Endothelial cell of umbilical vein (primary cell): Measurements from ENCODE around the gene RPL39. TPM values are rescaled to one million over a fixed set of nuclear protein-coding genes. Genes with fewer than 3 reads are reported as not detected.
A peak's percentile ranks its signal among the peaks of the same experiment; 100 is the strongest.

Experiments
- BruUV-seq: library from RNA; stranded (reverse); fragments of 400-500 nt; replicated peaks from 2 replicates; lab custom pipeline; 2021; lab: Mats Ljungman, UMichigan
- CTCF ChIA-PET: fragments of 300-600, 350-600 bp; sonication (Branson Sonifier 250); formaldehyde crosslinking; loops from one replicate; lab custom pipeline; 2021; ENCODE audit warnings: antibody characterized with exemption, inconsistent platforms; lab: Charles Lee
- POLR2A ChIA-PET: fragments of 300-600, 350-600 bp; sonication (Branson Sonifier 250); formaldehyde crosslinking; loops from one replicate; lab custom pipeline; 2021; ENCODE audit warnings: antibody characterized with exemption, inconsistent platforms; lab: Charles Lee
- DNase-seq: peaks from one replicate; pipeline ENCODE4 v3.0.0-alpha.2; 2011; ENCODE audit warnings: low read depth, low spot score
- FAIRE-seq: peaks from 2 replicates; lab custom pipeline; 2011; peaks lifted over from hg19 to GRCh38; lab: Jason Lieb, UNC
- H2AFZ ChIP-seq: 2 replicates; pipeline ENCODE4 v1.6.0; 2012; ENCODE audit warnings: low read depth, low read length, control low read depth, inconsistent platforms
- H3K27ac ChIP-seq: 2 replicates; pipeline ENCODE4 v1.5.1; 2011; ENCODE audit warnings: low read depth, mild to moderate bottlenecking, control low read depth, low read length, moderate library complexity; ENCODE audit not compliant: insufficient read depth
- H3K27me3 ChIP-seq, 2 experiments: 2 replicates each; pipeline versions ENCODE4 v1.6.0 to v1.6.1; 2011; ENCODE audit warnings: low read length in 2 of 2, mixed read lengths in 1 of 2; ENCODE audit not compliant: control insufficient read depth in 2 of 2, insufficient read depth in 2 of 2
- H3K36me3 ChIP-seq, 2 experiments: 2 replicates in 1 of 2; 3 replicates in 1 of 2; pipeline ENCODE4 v1.5.1; 2011; ENCODE audit warnings: low read length in 2 of 2, mild to moderate bottlenecking in 1 of 2, moderate library complexity in 1 of 2; ENCODE audit not compliant: control insufficient read depth in 2 of 2, insufficient read depth in 2 of 2; ENCODE audit errors: extremely low read depth in 1 of 2
- H3K4me1 ChIP-seq: 3 replicates; pipeline ENCODE4 v1.5.1; 2011; ENCODE audit warnings: mild to moderate bottlenecking, low read length; ENCODE audit not compliant: control insufficient read depth, insufficient read depth; ENCODE audit errors: extremely low read depth
- H3K4me2 ChIP-seq: 2 replicates; pipeline ENCODE4 v1.6.1; 2011; ENCODE audit warnings: low read length, control low read depth, mixed read lengths; ENCODE audit not compliant: insufficient read depth
- H3K4me3 ChIP-seq, 3 experiments: fragments of 200-600 bp in 1 of 3; sonication (generic), shearing (Covaris generic) in 1 of 3; replicated peaks in 1 of 3; 2 replicates each; pipeline ENCODE4 v1.5.1; 2011 to 2016; ENCODE audit warnings: control low read depth in 3 of 3, low read length in 3 of 3, mild to moderate bottlenecking in 2 of 3, inconsistent platforms in 1 of 3, low read depth in 1 of 3, moderate library complexity in 1 of 3; ENCODE audit not compliant: insufficient read depth in 1 of 3
- H3K79me2 ChIP-seq: 2 replicates; pipeline ENCODE4 v1.6.0; 2012; ENCODE audit warnings: low read length, inconsistent platforms; ENCODE audit not compliant: control insufficient read depth, insufficient read depth
- H3K9ac ChIP-seq: replicated peaks from 2 replicates; pipeline ENCODE3; 2011; ENCODE audit warnings: low read length, control low read depth; ENCODE audit not compliant: insufficient read depth; ENCODE audit errors: extremely low read depth
- H3K9me1 ChIP-seq: replicated peaks from 3 replicates; pipeline ENCODE4 v1.6.0; 2011; ENCODE audit warnings: mild to moderate bottlenecking, low read length; ENCODE audit not compliant: control insufficient read depth, insufficient read depth; ENCODE audit errors: extremely low read depth
- H3K9me3 ChIP-seq: replicated peaks from 2 replicates; pipeline ENCODE4 v1.5.1; 2012; ENCODE audit warnings: low read length, inconsistent platforms; ENCODE audit not compliant: control insufficient read depth, insufficient read depth
- H4K20me1 ChIP-seq: replicated peaks from 2 replicates; pipeline ENCODE3; 2011; ENCODE audit warnings: mild to moderate bottlenecking, low read length; ENCODE audit not compliant: control insufficient read depth, insufficient read depth; ENCODE audit errors: extremely low read depth
- CTCF ChIP-seq, 2 donors: IDR thresholded peaks; 1 replicate in 1 of 2; 2 replicates in 1 of 2; pipeline ENCODE4 v1.5.1; 2011; ENCODE audit warnings: low read length in 2 of 2, mild to moderate bottlenecking in 2 of 2, moderate library complexity in 2 of 2, control low read depth in 1 of 2, inconsistent platforms in 1 of 2, low read depth in 1 of 2; ENCODE audit not compliant: insufficient read depth in 1 of 2; ENCODE audit errors: extremely low read depth in 1 of 2
- EZH2 ChIP-seq: IDR thresholded peaks from 2 replicates; pipeline ENCODE4 v1.6.1; 2012; ENCODE audit warnings: borderline replicate concordance, low read depth, mild to moderate bottlenecking, moderate library complexity, low read length, inconsistent platforms; ENCODE audit not compliant: severe bottlenecking
- FOS ChIP-seq: IDR thresholded peaks from 2 replicates; pipeline ENCODE4 v1.6.1; 2011; ENCODE audit warnings: mild to moderate bottlenecking, low read length, moderate library complexity, borderline replicate concordance; ENCODE audit not compliant: insufficient read depth
- GATA2 ChIP-seq: IDR thresholded peaks from 2 replicates; pipeline ENCODE4 v1.7.0; 2011; ENCODE audit warnings: low read depth, mild to moderate bottlenecking, moderate library complexity, mixed read lengths, low read length; ENCODE audit not compliant: insufficient read length, insufficient read depth
- JUN ChIP-seq: IDR thresholded peaks from 2 replicates; pipeline ENCODE4 v1.6.1; 2011; ENCODE audit warnings: borderline replicate concordance, low read depth; ENCODE audit not compliant: insufficient read length, insufficient read depth
- MAX ChIP-seq: IDR thresholded peaks from 2 replicates; pipeline ENCODE4 v1.6.1; 2011; ENCODE audit not compliant: insufficient read depth, insufficient read length
- MYC ChIP-seq: IDR thresholded peaks from one replicate; pipeline ENCODE4 v1.6.1; 2011; ENCODE audit warnings: mild to moderate bottlenecking, low read depth, low read length
- POLR2A ChIP-seq: IDR thresholded peaks from 2 replicates; pipeline ENCODE4 v1.6.1; 2012; ENCODE audit warnings: low read depth, mild to moderate bottlenecking, control low read depth, low read length
- POLR2AphosphoS5 ChIP-seq: IDR thresholded peaks from 2 replicates; pipeline ENCODE4 v1.6.1; 2012; ENCODE audit warnings: low read depth, mild to moderate bottlenecking, control low read depth, low read length, moderate library complexity; ENCODE audit not compliant: insufficient read depth
- dilution Hi-C: fragments of 300-500 bp; cut with MboI; formaldehyde crosslinking; loops from one replicate; pipeline ENCODE4 v1.15.0; 2019; ENCODE audit warnings: low sequenced_read_pairs; ENCODE audit not compliant: extremely low pct_ligation_motif_present
- intact Hi-C: fragments of 100-400 bp; cut with micrococcal nuclease; formaldehyde crosslinking; loops from one replicate; pipeline ENCODE4 v1.10.0; 2022
- polyA plus RNA-seq, 4 experiments: library from polyadenylated mRNA; depleted of rRNA in 3 of 4; stranded (reverse) in 3 of 4; unstranded in 1 of 4; fragments of >200 nt; gene quantifications; 2 replicates each; pipeline versions ENCODE4 v1.2.1 to v1.2.3, GENCODE V29; 2011 to 2012; ENCODE audit warnings: missing spikeins in 1 of 4
- total RNA-seq: library from RNA; stranded (reverse); gene quantifications from 2 replicates; pipeline ENCODE4 v1.2.3, GENCODE V29; 2021

The RPL39 gene
- total and polyA plus RNA-seq, 2 donors (not counting 3 experiments of a cell fraction or from before 2014, with no cell fraction given): 1,305 to 1,516 TPM

GRCh38 chrX:119784747-119785446, 6.5 kb downstream of the RPL39 start:
- intact Hi-C loops: no loop called here
- Histone ChIP-seq H3K4me2 (no peak overlapping the region), H3K4me3 (no peak overlapping the region), H3K4me1 (peaks cover 16% of the 10 kb centered on the region), H3K9ac (no peak overlapping the region), H3K27ac (no peak overlapping the region), H3K79me2 (peaks cover 46% of the 10 kb centered on the region), H3K9me1 (no peaks in the 10 kb centered on the region), H2AFZ (no peak overlapping the region), H3K36me3 (peaks cover 4 to 6% of the 10 kb centered on the region in 2 experiments), H3K9me3 (no peaks in the 10 kb centered on the region), H3K27me3 (no peaks in the 10 kb centered on the region), H4K20me1 (peaks cover 2% of the 10 kb centered on the region)
- TF ChIP-seq CTCF (IDR thresholded peaks at IDR 0.05; ENCODE audit: extremely low read depth in 1 of 2, insufficient read depth in 1 of 2, low read depth in 1 of 2, low read length in 2 of 2) (peak; percentile 24 to 53), EZH2 (no peak)
- dilution Hi-C loops: no loop called here
- FAIRE-seq: peak; percentile 68
- POLR2A ChIA-PET: no interaction called here
- CTCF ChIA-PET: interaction anchor here (1.1 to 1.4 kb wide), 5 partner anchors 26 to 269 kb away, joined by 3 to 7 read pairs (median 5); partner anchors contain the start of genes SOWAHD and UPF3B
- no TSS peak for BruUV-seq
- DNase-seq: peak; percentile 23

GRCh38 chrX:119783026-119783425, 8.4 kb downstream of the RPL39 start:
- Histone ChIP-seq H3K9me3 (no peaks in the 10 kb centered on the region), H3K9me1 (no peaks in the 10 kb centered on the region), H3K36me3 (peaks cover 4% of the 10 kb centered on the region in 2 experiments), H3K27me3 (no peaks in the 10 kb centered on the region), H4K20me1 (peaks cover 2% of the 10 kb centered on the region), H2AFZ (no peak overlapping the region), H3K79me2 (peaks cover 27% of the 10 kb centered on the region), H3K27ac (no peak overlapping the region), H3K4me3 (no peak overlapping the region), H3K4me2 (no peak overlapping the region), H3K9ac (no peak overlapping the region), H3K4me1 (peaks cover 10% of the 10 kb centered on the region)
- DNase-seq (no peak), FAIRE-seq (no peak)
- dilution Hi-C loops: no loop called here
- intact Hi-C loops: no loop called here
- BruUV-seq: no TSS peak
- CTCF ChIA-PET: interaction anchor here (0.8 kb wide), 1 partner anchor 173 kb away, joined by 3 read pairs; no protein-coding TSS in a partner anchor
- no peak for TF ChIP-seq GATA2
- TF ChIP-seq FOS: no peak
- TF ChIP-seq POLR2A: no peak
- TF ChIP-seq EZH2: no peak
- TF ChIP-seq MAX: no peak
- no peak for TF ChIP-seq CTCF (IDR thresholded peaks at IDR 0.05; ENCODE audit: extremely low read depth in 1 of 2, insufficient read depth in 1 of 2, low read depth in 1 of 2, low read length in 2 of 2)
- TF ChIP-seq POLR2AphosphoS5: no peak
- no peak for TF ChIP-seq MYC
- no peak for TF ChIP-seq JUN
- POLR2A ChIA-PET: interaction anchor here (2.1 kb wide), 1 partner anchor 8 kb away, joined by 8 read pairs; the partner anchor contains the start of gene RPL39
